Measurements from ENCODE around the gene IFI35. TPM values are rescaled to one million over a fixed set of nuclear protein-coding genes. Genes with fewer than 3 reads are reported as not detected.
A peak's percentile ranks its signal among the peaks of the same experiment; 100 is the strongest.

IFI35 gene
- total and polyA plus RNA-seq, 2 of the 8 experiments (the other 6 are each of a cell fraction or from before 2014, with no cell fraction given): 2.5 to 4.7 TPM

DNA sequence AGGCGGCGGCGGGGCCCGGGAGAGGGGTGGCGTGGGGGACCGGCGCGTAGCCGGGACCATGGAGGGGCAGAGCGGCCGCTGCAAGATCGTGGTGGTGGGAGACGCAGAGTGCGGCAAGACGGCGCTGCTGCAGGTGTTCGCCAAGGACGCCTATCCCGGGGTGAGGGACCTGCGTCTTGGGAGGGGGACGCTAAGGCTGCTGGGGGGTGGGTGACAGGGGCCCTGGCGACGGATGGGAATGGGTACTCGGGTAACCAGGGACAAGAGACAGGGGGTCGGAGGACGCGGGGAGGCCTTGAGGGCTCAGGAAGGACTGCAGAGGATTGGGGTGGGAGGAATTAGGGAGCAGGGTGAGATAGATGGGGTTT lies 18.7 kb downstream of the IFI35 start:
- Histone ChIP-seq H2AK5ac (ENCODE audit: low read depth, low read length) (no peak overlapping the region), H2BK5ac (ENCODE audit: low read depth, low read length) (peak overlapping the region; percentile 60; the same call in 1 of the 2 replicates), H3K4me1 (replicated peaks in 1 of 4; ENCODE audit: control insufficient read depth in 3 of 4, insufficient read depth in 4 of 4, low read length in 3 of 4) (peaks cover 15 to 22% (median 16%) of the 10 kb centered on the region in 4 experiments), H3K56ac (replicated peaks; ENCODE audit: insufficient read length, low read depth, low read length) (no peak overlapping the region), H3K23ac (ENCODE audit: insufficient read length) (no peak overlapping the region), H2BK12ac (ENCODE audit: low read depth, low read length) (peak overlapping the region; percentile 39; the same call in 1 of the 2 replicates), H3K36me3 (ENCODE audit: control insufficient read depth in 2 of 4, insufficient read depth in 4 of 4, low read length in 3 of 4) (peaks cover 0 to 20% (median 4%) of the 10 kb centered on the region in 4 experiments; a peak in 2 of 8 replicates), H4K91ac (replicated peaks; ENCODE audit: insufficient read length, low read length) (peak overlapping the region; percentile 48), H2BK120ac (replicated peaks; ENCODE audit: low read depth, low read length) (no peak overlapping the region), H3K4me2 (ENCODE audit: insufficient read depth in 1 of 2, low read depth in 2 of 2, low read length in 2 of 2) (peak overlapping the region; percentile 64 to 92), H3K79me2 (ENCODE audit: control insufficient read depth in 1 of 2, insufficient read depth in 2 of 2, low read length in 2 of 2) (peaks cover 0 to 15% of the 10 kb centered on the region in 2 experiments; a peak in 2 of 4 replicates), H3K27me3 (replicated peaks in 1 of 4; ENCODE audit: control insufficient read depth in 3 of 4, extremely low read depth in 1 of 4, insufficient read depth in 3 of 4, low read length in 3 of 4) (no peaks in the 10 kb centered on the region), H3K9me3 (ENCODE audit: insufficient read depth in 2 of 2, low read depth in 1 of 2, low read length in 1 of 2) (no peaks in the 10 kb centered on the region), H4K8ac (ENCODE audit: extremely low read depth, insufficient read depth, low read length) (no peak overlapping the region), H2BK15ac (ENCODE audit: low read length) (0 out of 2 replicates have a peak overlapping the region, but pooled peaks have one; percentile 61), H3K27ac (ENCODE audit: low read depth, low read length) (no peak overlapping the region), H4K5ac (ENCODE audit: insufficient read length, low read depth, low read length) (peak overlapping the region; percentile 65), H3K4ac (replicated peaks; ENCODE audit: insufficient read length, low read depth, low read length) (no peak overlapping the region), H3K18ac (ENCODE audit: extremely low read depth, low read length) (peak overlapping the region; percentile 90; the same call in 1 of the 2 replicates), H2BK20ac (ENCODE audit: low read length) (no peak overlapping the region), H3K14ac (ENCODE audit: insufficient read length) (no peak overlapping the region), H3K4me3 (ENCODE audit: extremely low read depth in 1 of 4, insufficient read depth in 2 of 4, low read depth in 3 of 4, low read length in 4 of 4) (peak overlapping the region; percentile 58 to 79 (median 66)), H2AFZ (ENCODE audit: low read length) (no peak overlapping the region), H3K23me2 (ENCODE audit: low read depth, low read length) (peaks cover 11% of the 10 kb centered on the region; the same call in 1 of the 2 replicates), H4K20me1 (replicated peaks in 1 of 2; ENCODE audit: control insufficient read depth in 1 of 2, insufficient read depth in 2 of 2, low read length in 2 of 2) (no peaks in the 10 kb centered on the region), H3K79me1 (ENCODE audit: low read depth, low read length) (peaks cover under 1% of the 10 kb centered on the region; the same call in 1 of the 2 replicates), H3K9ac (replicated peaks in 1 of 4; ENCODE audit: extremely low read depth in 1 of 4, low read depth in 3 of 4, low read length in 3 of 4) (peak overlapping the region in 2 of 4 experiments; percentile 40 to 60; a peak in 4 of 7 replicates)
- POLR2A ChIA-PET (ENCODE audit: partially characterized antibody): interaction anchor here (0.7 to 10.8 kb wide), 8 partner anchors 9 to 336 kb away, joined by 3 to 123 read pairs (median 6); partner anchors contain the start of gene RPL27
- 13% methylated on average over 3 of the region's 27 CpGs; no CpG with 5 or more reads in 1 of the 2 experiments for WGBS, 2 experiments (ENCODE audit: extremely low coverage in 1 of 2, insufficient coverage in 1 of 2, insufficient read length in 1 of 2, insufficient replicate concordance in 2 of 2, low coverage in 1 of 2, low lambda C conversion rate in 2 of 2, missing lambda C conversion rate in 1 of 2)
- CTCF ChIA-PET (ENCODE audit: partially characterized antibody): interaction anchor here (1.2 to 2.0 kb wide), 4 partner anchors 10 to 57 kb away, joined by 3 to 26 read pairs (median 7); no protein-coding TSS in a partner anchor
- FAIRE-seq: no peak
- no peak for DNase-seq (ENCODE audit: low read depth in 1 of 2, low spot score in 2 of 2)
- peak; percentile 38; the same call in 1 of the 2 replicates for TF ChIP-seq CREB1 (IDR thresholded peaks at IDR 0.05)
- TF ChIP-seq SP1 (IDR thresholded peaks at IDR 0.05; ENCODE audit: low read depth, low read length): no peak
- TF ChIP-seq CBX5 (IDR thresholded peaks at IDR 0.05; ENCODE audit: low read depth, low read length): no peak
- no peak for TF ChIP-seq SUZ12 (IDR thresholded peaks at IDR 0.05; ENCODE audit: low read length)
- TF ChIP-seq ZNF274 (IDR thresholded peaks at IDR 0.05; ENCODE audit: borderline replicate concordance, extremely low read depth, low read length): no peak

All from H1 (cell line).